ENCODE measurements around the gene JAZF1. TPM values are rescaled to one million over a fixed set of nuclear protein-coding genes. Genes with fewer than 3 reads are reported as not detected.

The JAZF1 gene
- total RNA-seq, 1 experiment from 2014 or later, result 9.1 TPM

DNA sequence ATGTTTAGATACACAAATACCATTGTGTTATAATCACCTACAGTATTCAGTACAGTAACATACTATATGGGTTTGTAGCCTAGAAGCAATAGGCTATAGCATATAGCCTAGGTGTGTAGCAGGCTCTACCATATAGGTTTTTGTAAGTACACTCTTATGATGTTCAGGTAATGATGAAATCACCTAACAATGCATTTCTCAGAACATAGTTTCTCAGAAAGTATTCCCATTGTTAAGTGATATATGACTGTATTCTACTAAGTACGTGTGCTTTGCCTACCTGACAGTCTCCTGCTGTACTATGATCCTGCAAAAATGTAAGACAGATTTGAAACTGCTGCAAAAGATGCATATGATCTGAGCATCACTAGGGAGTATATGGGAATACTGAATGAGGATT, 137.9 kb downstream of the JAZF1 start:
- no peak overlapping the region for H2BK12ac ChIP-seq (ENCODE audit: insufficient read length, low read depth, low read length)
- Mint-ChIP-seq H3K9me3 (no peaks in the 10 kb centered on the region), H3K27me3 (ENCODE audit: low read depth) (no peaks in the 10 kb centered on the region), H3K27ac (no peak overlapping the region), H3K36me3 (ENCODE audit: insufficient read depth in 1 of 3, low read depth in 3 of 3) (no peaks in the 10 kb centered on the region), H3K4me3 (no peak overlapping the region), H3K4me1 (peaks cover 11 to 13% of the 10 kb centered on the region in 2 experiments)
- no peaks in the 10 kb centered on the region for H3K27me3 ChIP-seq (ENCODE audit: insufficient read depth, low read length)
- H3K56ac ChIP-seq (ENCODE audit: insufficient read length, low read depth, low read length), result no peak overlapping the region
- no CpG with 5 or more reads among the region's 1 CpG for WGBS (ENCODE audit: extremely low coverage, insufficient read length, low lambda C conversion rate)
- TF ChIP-seq CTCF (conservative IDR thresholded peaks at IDR 0.05), result no peak
- no peak overlapping the region for H3K23ac ChIP-seq (ENCODE audit: insufficient read length, low read depth, low read length)
- no peak overlapping the region for H3K9ac ChIP-seq (ENCODE audit: extremely low read depth, insufficient read length, low read length)
- peaks cover 2% of the 10 kb centered on the region; the same call in 1 of the 2 replicates for H3K4me1 ChIP-seq (ENCODE audit: insufficient read depth, low read length)
- no peak overlapping the region for H3K4ac ChIP-seq (ENCODE audit: low read depth, low read length)
- no peak overlapping the region for H4K91ac ChIP-seq (ENCODE audit: insufficient read length, low read depth, low read length)
- H2AK5ac ChIP-seq (ENCODE audit: insufficient read length, low read length), result no peak overlapping the region
- no peaks in the 10 kb centered on the region for H4K20me1 ChIP-seq (ENCODE audit: control insufficient read depth, insufficient read depth, insufficient read length)
- H2AFZ ChIP-seq (ENCODE audit: low read length), result no peak overlapping the region
- no peak overlapping the region for H3K4me2 ChIP-seq (ENCODE audit: insufficient read depth, insufficient read length, low read length)
- H3K79me1 ChIP-seq (ENCODE audit: insufficient read depth, low read depth, low read length, poor library complexity, severe bottlenecking), result no peaks in the 10 kb centered on the region
- H2BK20ac ChIP-seq (ENCODE audit: low read depth, low read length, poor library complexity, severe bottlenecking), result no peak overlapping the region
- H3K27ac ChIP-seq (ENCODE audit: insufficient read length, low read depth, low read length), result no peak overlapping the region
- DNase-seq, result no peak
- H2BK15ac ChIP-seq (ENCODE audit: low read depth, low read length), result no peak overlapping the region
- H3K14ac ChIP-seq (ENCODE audit: insufficient read depth, low read length), result no peak overlapping the region
- no peak overlapping the region for H2BK5ac ChIP-seq (ENCODE audit: insufficient read length, low read length)
- H2BK120ac ChIP-seq (ENCODE audit: low read depth, low read length, poor library complexity, severe bottlenecking), result no peak overlapping the region
- H3T11ph ChIP-seq (ENCODE audit: low read length), result no peak overlapping the region
- H3K79me2 ChIP-seq (ENCODE audit: insufficient read depth, low read length), result no peaks in the 10 kb centered on the region; the same call in 1 of the 2 replicates
- H3K23me2 ChIP-seq (ENCODE audit: insufficient read length, low read depth, low read length, poor library complexity, severe bottlenecking), result no peaks in the 10 kb centered on the region
- H4K8ac ChIP-seq (replicated peaks; ENCODE audit: insufficient read length, low read depth, low read length), result no peak overlapping the region
- no peaks in the 10 kb centered on the region for H3K9me3 ChIP-seq (ENCODE audit: control insufficient read depth, low read depth, low read length)
- H4K5ac ChIP-seq (ENCODE audit: insufficient read length, low read depth, low read length), result no peak overlapping the region
- no peak overlapping the region for H3K18ac ChIP-seq (ENCODE audit: insufficient read length, low read depth, low read length)
